C4-2B (cell line): ENCODE data around the gene SUMO3.

Source experiments
- H3K27ac ChIP-seq: fragments of 450-650 bp; 2 replicates; pipeline ENCODE4 v1.5.1; 2017
- ZFX ChIP-seq: fragments of 450-650 bp; IDR thresholded peaks from 2 replicates; pipeline ENCODE4 v1.6.1; 2017
- TF ChIP-seq, protein P1 (sequence below): fragments of 450-650 bp; conservative IDR thresholded peaks from 2 replicates; pipeline ENCODE4 v1.5.1; 2017; ENCODE audit warnings: mild to moderate bottlenecking

Gene SUMO3

GRCh38 chr21:44822484-44823178 lies 4.8 kb upstream of the SUMO3 start:
- TF ChIP-seq ZFX, result no peak
- TF ChIP-seq, protein P1, sequence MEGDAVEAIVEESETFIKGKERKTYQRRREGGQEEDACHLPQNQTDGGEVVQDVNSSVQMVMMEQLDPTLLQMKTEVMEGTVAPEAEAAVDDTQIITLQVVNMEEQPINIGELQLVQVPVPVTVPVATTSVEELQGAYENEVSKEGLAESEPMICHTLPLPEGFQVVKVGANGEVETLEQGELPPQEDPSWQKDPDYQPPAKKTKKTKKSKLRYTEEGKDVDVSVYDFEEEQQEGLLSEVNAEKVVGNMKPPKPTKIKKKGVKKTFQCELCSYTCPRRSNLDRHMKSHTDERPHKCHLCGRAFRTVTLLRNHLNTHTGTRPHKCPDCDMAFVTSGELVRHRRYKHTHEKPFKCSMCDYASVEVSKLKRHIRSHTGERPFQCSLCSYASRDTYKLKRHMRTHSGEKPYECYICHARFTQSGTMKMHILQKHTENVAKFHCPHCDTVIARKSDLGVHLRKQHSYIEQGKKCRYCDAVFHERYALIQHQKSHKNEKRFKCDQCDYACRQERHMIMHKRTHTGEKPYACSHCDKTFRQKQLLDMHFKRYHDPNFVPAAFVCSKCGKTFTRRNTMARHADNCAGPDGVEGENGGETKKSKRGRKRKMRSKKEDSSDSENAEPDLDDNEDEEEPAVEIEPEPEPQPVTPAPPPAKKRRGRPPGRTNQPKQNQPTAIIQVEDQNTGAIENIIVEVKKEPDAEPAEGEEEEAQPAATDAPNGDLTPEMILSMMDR, result no peak
- H3K27ac ChIP-seq, result no peak overlapping the region

DNA sequence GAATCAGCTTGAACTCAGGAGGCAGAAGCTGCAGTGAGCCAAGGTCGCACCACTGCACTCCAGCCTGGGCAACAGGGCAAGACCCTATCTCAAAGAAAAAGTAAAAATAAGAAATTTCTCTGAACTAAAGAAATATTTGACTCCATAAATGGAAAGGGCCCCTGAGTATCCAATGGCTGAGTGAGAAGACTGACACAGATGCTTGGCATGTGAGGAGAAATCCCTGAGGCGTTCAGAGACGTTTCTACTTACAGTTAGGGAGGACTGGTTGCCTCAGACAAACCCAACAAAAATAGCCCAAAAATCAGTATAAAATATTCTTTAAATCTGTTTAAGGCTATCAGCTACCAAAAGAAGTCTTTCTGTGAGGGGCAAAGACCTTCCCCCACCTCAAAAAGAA lies 3.0 kb upstream of the SUMO3 start:
- H3K27ac ChIP-seq, result no peak overlapping the region
- TF ChIP-seq, protein P1, result no peak
- no peak for TF ChIP-seq ZFX

DNA sequence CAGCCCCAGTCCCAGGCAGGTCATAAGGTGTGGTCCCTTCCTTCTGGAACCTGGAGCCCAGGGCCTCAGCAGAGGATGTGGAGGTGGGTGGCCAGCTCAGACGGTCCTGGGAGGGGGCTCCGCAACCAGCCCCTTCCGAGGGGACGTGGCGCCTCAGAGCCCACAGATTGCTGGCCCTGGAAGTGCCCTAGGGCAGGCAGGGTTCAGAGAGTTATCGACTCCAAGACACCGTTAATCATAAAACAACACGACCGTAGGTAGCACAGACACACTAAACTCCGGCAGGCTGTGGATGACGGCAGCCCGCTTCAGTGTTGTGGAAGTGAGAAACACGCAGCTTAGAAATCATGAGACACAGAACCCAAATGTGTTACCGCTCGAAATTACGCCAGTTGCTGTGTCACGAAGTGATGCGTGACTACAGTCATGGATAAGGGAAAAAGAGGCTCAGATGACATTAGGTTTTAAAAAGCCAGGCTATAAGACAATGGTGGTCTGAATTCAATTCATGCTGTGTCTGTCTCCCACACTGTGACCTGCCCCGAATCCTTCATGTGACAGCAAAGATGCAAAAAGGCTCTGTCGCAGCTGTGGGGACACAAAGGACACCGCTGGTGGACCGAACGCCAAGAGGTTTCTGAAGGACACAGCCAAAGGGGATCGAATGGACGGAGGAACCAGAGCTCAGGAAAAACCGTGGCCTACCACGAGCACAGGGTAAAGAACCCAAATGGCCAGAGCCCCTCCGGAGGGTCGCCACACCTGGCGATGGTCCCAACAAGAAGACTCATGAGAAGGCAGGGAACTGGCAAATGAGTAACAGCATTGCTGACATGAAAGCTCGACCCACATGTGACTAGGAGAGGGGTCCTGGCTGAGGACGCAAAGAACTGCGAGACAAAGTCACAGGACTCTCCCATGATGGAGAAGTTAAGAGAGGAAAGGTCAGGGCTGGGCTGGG lies 1.7 kb upstream of the SUMO3 start:
- no peak overlapping the region for H3K27ac ChIP-seq
- TF ChIP-seq, protein P1, result no peak
- no peak for TF ChIP-seq ZFX

DNA sequence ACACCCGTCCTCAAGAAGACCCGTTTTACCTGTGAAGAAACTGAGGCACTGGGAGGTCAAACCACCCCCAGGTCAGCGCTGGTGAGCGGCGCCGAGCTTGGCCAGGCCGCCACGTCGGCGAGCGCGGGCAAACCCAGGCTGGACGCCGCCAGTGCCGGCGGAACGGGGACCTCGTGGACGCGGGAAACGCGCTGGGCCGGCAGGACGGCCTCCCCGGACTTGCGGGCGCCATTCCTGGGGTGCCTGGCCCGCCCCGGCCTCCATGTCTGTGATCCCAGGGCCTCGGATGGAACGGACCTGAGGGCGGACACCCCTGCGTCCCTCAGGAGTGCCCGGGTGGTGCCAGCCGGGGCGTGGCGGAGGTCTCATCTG lies 764 bp upstream of the SUMO3 start:
- TF ChIP-seq ZFX, result no peak
- TF ChIP-seq, protein P1, result no peak
- H3K27ac ChIP-seq, result no peak overlapping the region

DNA sequence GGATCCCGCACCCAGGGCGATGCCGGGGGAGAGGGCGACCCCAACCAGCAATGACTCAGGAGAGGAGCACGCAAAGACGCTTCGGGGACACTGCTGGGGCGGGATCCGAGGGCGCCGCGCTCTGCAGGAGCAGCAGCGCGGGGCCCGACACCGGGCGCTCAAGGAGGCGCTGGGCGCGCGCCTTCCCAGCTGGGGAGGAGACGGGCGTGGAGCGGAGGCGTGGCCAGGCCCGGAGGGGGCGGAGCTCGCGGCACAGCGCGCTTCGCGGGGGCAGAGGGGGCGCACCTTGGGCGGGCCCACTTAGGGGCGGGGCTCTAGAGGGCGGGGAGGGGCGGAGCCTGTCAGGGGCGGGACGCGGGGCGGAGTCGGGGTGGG lies 369 bp downstream of the SUMO3 start:
- H3K27ac ChIP-seq, result peak overlapping the region; percentile 57
- TF ChIP-seq ZFX, result no peak
- TF ChIP-seq, protein P1, result no peak

DNA sequence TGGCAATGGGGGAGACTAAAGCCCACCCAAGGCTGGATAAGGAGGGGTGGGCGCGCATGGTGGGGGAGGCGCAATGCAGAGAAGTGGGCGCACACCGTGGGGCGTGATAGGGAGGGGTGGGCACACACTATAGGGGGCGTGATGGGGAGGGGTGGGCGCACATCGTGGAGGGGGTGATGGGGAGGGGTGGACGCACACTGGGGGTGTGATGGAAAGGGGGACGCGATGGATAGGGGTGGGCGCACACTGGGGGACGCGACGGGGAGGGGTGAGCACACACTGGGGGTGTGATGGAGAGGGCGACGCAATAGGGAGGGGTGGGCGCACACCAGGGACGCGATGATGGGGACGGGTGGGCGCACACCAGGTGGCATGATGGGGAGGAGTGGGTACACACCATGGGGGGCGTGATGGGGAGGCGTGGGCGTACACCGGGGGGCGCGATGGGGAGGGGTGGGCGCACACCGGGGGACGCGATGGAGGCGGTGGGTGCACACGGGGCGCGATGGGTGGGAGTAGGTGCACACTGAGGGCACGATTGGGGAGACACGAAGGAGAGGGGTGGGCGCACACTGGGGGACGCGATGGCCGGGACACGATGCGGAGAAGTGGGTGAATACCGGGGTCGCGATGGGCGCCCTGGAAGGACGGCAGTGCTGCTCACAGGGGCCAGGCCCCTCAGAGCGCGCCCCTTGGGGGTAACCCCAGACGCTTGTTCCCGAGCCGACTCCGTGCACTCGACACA lies 929 bp downstream of the SUMO3 start:
- TF ChIP-seq, protein P1, result no peak
- no peak for TF ChIP-seq ZFX
- H3K27ac ChIP-seq, result peak overlapping the region; percentile 57
